ENCODE data around the gene ZDHHC3. TPM values are rescaled to one million over a fixed set of nuclear protein-coding genes. Genes with fewer than 3 reads are reported as not detected.

Gene ZDHHC3
- polyA plus RNA-seq, 1 experiment = 198 TPM

DNA sequence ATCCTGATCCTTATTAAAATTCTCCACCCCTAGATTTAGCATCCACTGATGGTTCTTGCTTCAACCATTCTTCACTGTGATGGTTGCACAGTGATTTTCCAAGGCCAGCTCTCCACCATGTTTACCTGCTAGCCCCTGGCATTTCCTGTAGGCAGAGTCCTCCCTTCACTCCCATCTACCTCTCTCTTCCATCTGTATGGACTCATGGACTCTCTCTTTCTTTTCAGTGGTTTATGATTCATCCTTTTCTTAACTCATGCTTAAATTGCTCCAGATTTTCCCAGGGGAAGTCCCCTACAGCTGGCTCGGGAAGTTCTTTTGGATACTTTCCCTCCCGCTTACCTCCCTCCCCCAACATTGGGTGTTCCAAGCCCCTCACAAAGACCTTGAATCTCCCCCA lies 82.9 kb downstream of the ZDHHC3 start:
- ChIA-PET POLR2A (no interaction called here), CTCF (no interaction called here)
- H3K36me3 ChIP-seq (ENCODE audit: control insufficient read depth, insufficient read depth, low read length) = no peaks in the 10 kb centered on the region
- no peaks in the 10 kb centered on the region for H3K27me3 ChIP-seq (ENCODE audit: control insufficient read depth, insufficient read depth, low read length)
- DNase-seq (ENCODE audit: low read depth) = no peak
- no peak overlapping the region for H3K4me3 ChIP-seq (ENCODE audit: low read depth, low read length)
- TF ChIP-seq, protein P1, sequence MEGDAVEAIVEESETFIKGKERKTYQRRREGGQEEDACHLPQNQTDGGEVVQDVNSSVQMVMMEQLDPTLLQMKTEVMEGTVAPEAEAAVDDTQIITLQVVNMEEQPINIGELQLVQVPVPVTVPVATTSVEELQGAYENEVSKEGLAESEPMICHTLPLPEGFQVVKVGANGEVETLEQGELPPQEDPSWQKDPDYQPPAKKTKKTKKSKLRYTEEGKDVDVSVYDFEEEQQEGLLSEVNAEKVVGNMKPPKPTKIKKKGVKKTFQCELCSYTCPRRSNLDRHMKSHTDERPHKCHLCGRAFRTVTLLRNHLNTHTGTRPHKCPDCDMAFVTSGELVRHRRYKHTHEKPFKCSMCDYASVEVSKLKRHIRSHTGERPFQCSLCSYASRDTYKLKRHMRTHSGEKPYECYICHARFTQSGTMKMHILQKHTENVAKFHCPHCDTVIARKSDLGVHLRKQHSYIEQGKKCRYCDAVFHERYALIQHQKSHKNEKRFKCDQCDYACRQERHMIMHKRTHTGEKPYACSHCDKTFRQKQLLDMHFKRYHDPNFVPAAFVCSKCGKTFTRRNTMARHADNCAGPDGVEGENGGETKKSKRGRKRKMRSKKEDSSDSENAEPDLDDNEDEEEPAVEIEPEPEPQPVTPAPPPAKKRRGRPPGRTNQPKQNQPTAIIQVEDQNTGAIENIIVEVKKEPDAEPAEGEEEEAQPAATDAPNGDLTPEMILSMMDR (IDR thresholded peaks at IDR 0.05; ENCODE audit: insufficient read depth, low read depth, low read length) = no peak

DNA sequence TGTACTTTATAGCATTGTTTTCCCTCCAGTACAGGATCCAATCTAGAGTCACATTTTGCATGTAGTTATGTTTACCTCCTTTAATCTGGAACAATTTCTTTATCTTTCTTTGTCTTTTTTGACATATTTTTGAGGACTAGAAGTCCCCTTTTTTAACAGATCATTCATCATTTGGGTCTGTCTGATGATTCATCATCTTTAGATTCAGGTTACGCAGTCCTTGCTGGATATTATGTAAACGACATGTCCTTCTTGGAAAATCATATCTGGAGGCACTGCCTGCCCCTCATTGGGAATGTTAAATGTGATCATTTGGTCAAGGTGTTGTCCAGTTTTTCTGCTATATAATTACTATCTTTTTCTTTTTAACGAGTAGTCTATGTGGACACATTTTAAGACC lies 83.3 kb downstream of the ZDHHC3 start:
- POLR2A ChIA-PET = interaction anchor here (0.6 kb wide), 1 partner anchor 12 kb away, joined by 3 read pairs; no protein-coding TSS in a partner anchor
- no peak for DNase-seq (ENCODE audit: low read depth)
- H3K4me3 ChIP-seq (ENCODE audit: low read depth, low read length) = no peak overlapping the region
- CTCF ChIA-PET = no interaction called here
- H3K36me3 ChIP-seq (ENCODE audit: control insufficient read depth, insufficient read depth, low read length) = no peaks in the 10 kb centered on the region
- H3K27me3 ChIP-seq (ENCODE audit: control insufficient read depth, insufficient read depth, low read length) = no peaks in the 10 kb centered on the region
- TF ChIP-seq, protein P1 (IDR thresholded peaks at IDR 0.05; ENCODE audit: insufficient read depth, low read depth, low read length) = no peak

- H3K27me3 ChIP-seq (ENCODE audit: control insufficient read depth, insufficient read depth, low read length) = no peaks in the 10 kb centered on the region
- DNase-seq (ENCODE audit: low read depth) = no peak
- H3K36me3 ChIP-seq (ENCODE audit: control insufficient read depth, insufficient read depth, low read length) = no peaks in the 10 kb centered on the region
- CTCF ChIA-PET = interaction anchor here (0.6 kb wide), 1 partner anchor 11 kb away, joined by 3 read pairs; no protein-coding TSS in a partner anchor
- POLR2A ChIA-PET = no interaction called here
- TF ChIP-seq, protein P1 (IDR thresholded peaks at IDR 0.05; ENCODE audit: insufficient read depth, low read depth, low read length) = no peak
- H3K4me3 ChIP-seq (ENCODE audit: low read depth, low read length) = no peak overlapping the region
These were observed 85.1 kb downstream of the ZDHHC3 start for GRCh38 chr3:44890852-44891251.

DNA sequence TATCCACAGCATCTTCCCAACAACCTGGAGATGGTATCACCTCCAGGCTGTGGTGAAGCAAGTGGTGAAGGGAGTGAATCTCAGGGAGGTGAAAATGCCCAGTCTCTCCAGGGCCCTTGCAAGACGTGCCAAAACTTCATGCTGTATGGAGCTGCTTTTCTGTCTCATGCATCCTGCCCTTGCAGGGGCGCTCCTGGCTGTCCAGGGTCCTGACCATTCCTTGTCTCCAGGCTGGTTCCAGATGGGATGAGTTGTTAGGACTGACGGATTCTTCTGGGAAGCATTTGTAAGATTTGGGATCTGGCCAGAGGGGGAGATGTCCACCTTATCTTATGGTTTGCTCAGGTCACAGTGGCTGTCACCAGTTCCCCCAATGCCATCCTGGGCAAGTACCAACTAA lies 85.7 kb downstream of the ZDHHC3 start:
- DNase-seq (ENCODE audit: low read depth) = no peak
- Histone ChIP-seq H3K4me3 (ENCODE audit: low read depth, low read length) (no peak overlapping the region), H3K36me3 (ENCODE audit: control insufficient read depth, insufficient read depth, low read length) (no peaks in the 10 kb centered on the region), H3K27me3 (ENCODE audit: control insufficient read depth, insufficient read depth, low read length) (no peaks in the 10 kb centered on the region)
- POLR2A ChIA-PET = no interaction called here
- TF ChIP-seq, protein P1 (IDR thresholded peaks at IDR 0.05; ENCODE audit: insufficient read depth, low read depth, low read length) = no peak
- CTCF ChIA-PET = no interaction called here

- no peaks in the 10 kb centered on the region for H3K36me3 ChIP-seq (ENCODE audit: control insufficient read depth, insufficient read depth, low read length)
- ChIA-PET CTCF (interaction anchor here (1.0 kb wide), 1 partner anchor 125 kb away, joined by 3 read pairs; no protein-coding TSS in a partner anchor), POLR2A (no interaction called here)
- no peak overlapping the region for H3K4me3 ChIP-seq (ENCODE audit: low read depth, low read length)
- TF ChIP-seq, protein P1 (IDR thresholded peaks at IDR 0.05; ENCODE audit: insufficient read depth, low read depth, low read length) = no peak
- no peaks in the 10 kb centered on the region for H3K27me3 ChIP-seq (ENCODE audit: control insufficient read depth, insufficient read depth, low read length)
- no peak for DNase-seq (ENCODE audit: low read depth)
These were observed 88.9 kb downstream of the ZDHHC3 start for GRCh38 chr3:44887101-44887500.
